Suprapubic skin (tissue), 4 donors: ENCODE measurements around the gene SECTM1. TPM values are rescaled to one million over a fixed set of nuclear protein-coding genes. Genes with fewer than 3 reads are reported as not detected.
"Not testable (repeated sequence)": the region's sequence is repeated elsewhere in the genome, so short reads cannot be mapped to it uniquely, and the experiment has no call there.

Experiments used
- DNase-seq, 2 donors: peaks; one replicate each; pipeline ENCODE4 v3.0.0-alpha.2; 2019; ENCODE audit warnings: low spot score in 2 of 2
- H3K27ac ChIP-seq: fragments of 200-600 bp; sonication (generic); one replicate; pipeline ENCODE4 v1.5.1; 2019
- H3K27me3 ChIP-seq: fragments of 200-600 bp; sonication (generic); one replicate; pipeline ENCODE4 v1.5.1; 2019
- H3K36me3 ChIP-seq: fragments of 200-600 bp; sonication (generic); one replicate; pipeline ENCODE4 v1.5.1; 2019
- H3K4me1 ChIP-seq: fragments of 200-600 bp; sonication (generic); one replicate; pipeline ENCODE4 v1.5.1; 2019
- H3K4me3 ChIP-seq: fragments of 200-600 bp; sonication (generic); one replicate; pipeline ENCODE4 v1.5.1; 2019; ENCODE audit warnings: mild to moderate bottlenecking
- H3K9me3 ChIP-seq: fragments of 200-600 bp; sonication (generic); one replicate; pipeline ENCODE4 v1.5.1; 2019
- EP300 ChIP-seq: sonication (generic); formaldehyde crosslinking; IDR thresholded peaks from one replicate; pipeline ENCODE4 v1.6.1; 2017; ENCODE audit warnings: antibody characterized with exemption
- POLR2A ChIP-seq, 2 donors: fragments of 450-650 bp; IDR thresholded peaks; one replicate each; pipeline ENCODE4 v1.6.1; 2017; ENCODE audit warnings: antibody characterized with exemption in 2 of 2, mild to moderate bottlenecking in 2 of 2, moderate library complexity in 2 of 2
- POLR2AphosphoS5 ChIP-seq, 3 donors: sonication (generic); formaldehyde crosslinking; IDR thresholded peaks; one replicate each; pipeline ENCODE4 v1.6.1; 2017; ENCODE audit warnings: antibody characterized with exemption in 3 of 3
- WGBS: methylation state at CpG from one replicate; pipeline ENCODE4 v1.1.5; 2018; 5-methylcytosine and 5-hydroxymethylcytosine counted together
- total RNA-seq, 4 donors: library from RNA; depleted of rRNA; stranded (reverse); fragments of >200 nt; gene quantifications; one replicate each; pipeline ENCODE4 v1.1.0, GENCODE V29; 2016
- TF ChIP-seq, protein P1 (sequence below), 2 donors: fragments of 200-600 bp in 1 of 2; fragments of 450-650 bp in 1 of 2; sonication (generic) in 1 of 2; IDR thresholded peaks; one replicate each; pipeline ENCODE4 v1.5.1; 2016 to 2019; ENCODE audit warnings: antibody characterized with exemption in 2 of 2, mild to moderate bottlenecking in 1 of 2, moderate library complexity in 1 of 2

The SECTM1 gene
- total RNA-seq, 4 donors from 2014 or later, result 9.5 to 37.8 (median 16.6) TPM

DNA sequence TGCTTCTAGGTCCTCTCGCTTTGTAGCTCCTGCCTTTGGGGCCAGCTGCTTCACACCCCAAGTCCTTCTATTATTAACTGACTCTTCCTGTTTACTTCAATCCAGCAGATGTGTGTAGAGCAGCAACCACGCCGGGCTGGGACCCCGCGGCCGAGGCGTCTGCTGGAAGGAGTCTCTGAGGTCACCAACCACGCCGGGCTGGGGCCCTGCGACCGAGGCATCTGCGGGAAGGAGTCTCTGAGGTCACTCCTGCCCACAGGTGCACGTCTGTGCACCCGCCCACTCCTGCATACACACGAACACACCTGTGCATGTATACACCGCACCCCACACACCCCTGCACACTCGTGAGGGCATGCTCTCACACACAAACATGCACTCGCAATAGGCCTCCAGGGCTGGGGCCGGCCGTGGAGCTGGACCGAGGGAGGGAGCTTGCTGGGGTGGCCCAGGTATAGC lies 17.7 kb upstream of the SECTM1 start:
- no peaks in the 10 kb centered on the region for H3K9me3 ChIP-seq
- DNase-seq, result no peak
- WGBS, result 70% methylated on average over 20 of the region's 21 CpGs
- peaks cover 21% of the 10 kb centered on the region for H3K4me1 ChIP-seq
- H3K27me3 ChIP-seq, result peaks cover 12% of the 10 kb centered on the region
- no peak overlapping the region for H3K27ac ChIP-seq
- TF ChIP-seq, protein P1, sequence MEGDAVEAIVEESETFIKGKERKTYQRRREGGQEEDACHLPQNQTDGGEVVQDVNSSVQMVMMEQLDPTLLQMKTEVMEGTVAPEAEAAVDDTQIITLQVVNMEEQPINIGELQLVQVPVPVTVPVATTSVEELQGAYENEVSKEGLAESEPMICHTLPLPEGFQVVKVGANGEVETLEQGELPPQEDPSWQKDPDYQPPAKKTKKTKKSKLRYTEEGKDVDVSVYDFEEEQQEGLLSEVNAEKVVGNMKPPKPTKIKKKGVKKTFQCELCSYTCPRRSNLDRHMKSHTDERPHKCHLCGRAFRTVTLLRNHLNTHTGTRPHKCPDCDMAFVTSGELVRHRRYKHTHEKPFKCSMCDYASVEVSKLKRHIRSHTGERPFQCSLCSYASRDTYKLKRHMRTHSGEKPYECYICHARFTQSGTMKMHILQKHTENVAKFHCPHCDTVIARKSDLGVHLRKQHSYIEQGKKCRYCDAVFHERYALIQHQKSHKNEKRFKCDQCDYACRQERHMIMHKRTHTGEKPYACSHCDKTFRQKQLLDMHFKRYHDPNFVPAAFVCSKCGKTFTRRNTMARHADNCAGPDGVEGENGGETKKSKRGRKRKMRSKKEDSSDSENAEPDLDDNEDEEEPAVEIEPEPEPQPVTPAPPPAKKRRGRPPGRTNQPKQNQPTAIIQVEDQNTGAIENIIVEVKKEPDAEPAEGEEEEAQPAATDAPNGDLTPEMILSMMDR (IDR thresholded peaks at IDR 0.05), result no peak
- no peak for TF ChIP-seq POLR2A (IDR thresholded peaks at IDR 0.05)
- TF ChIP-seq EP300, result no peak
- no peak for TF ChIP-seq POLR2AphosphoS5 (IDR thresholded peaks at IDR 0.05)
- H3K36me3 ChIP-seq, result no peaks in the 10 kb centered on the region
- no peak overlapping the region for H3K4me3 ChIP-seq

DNA sequence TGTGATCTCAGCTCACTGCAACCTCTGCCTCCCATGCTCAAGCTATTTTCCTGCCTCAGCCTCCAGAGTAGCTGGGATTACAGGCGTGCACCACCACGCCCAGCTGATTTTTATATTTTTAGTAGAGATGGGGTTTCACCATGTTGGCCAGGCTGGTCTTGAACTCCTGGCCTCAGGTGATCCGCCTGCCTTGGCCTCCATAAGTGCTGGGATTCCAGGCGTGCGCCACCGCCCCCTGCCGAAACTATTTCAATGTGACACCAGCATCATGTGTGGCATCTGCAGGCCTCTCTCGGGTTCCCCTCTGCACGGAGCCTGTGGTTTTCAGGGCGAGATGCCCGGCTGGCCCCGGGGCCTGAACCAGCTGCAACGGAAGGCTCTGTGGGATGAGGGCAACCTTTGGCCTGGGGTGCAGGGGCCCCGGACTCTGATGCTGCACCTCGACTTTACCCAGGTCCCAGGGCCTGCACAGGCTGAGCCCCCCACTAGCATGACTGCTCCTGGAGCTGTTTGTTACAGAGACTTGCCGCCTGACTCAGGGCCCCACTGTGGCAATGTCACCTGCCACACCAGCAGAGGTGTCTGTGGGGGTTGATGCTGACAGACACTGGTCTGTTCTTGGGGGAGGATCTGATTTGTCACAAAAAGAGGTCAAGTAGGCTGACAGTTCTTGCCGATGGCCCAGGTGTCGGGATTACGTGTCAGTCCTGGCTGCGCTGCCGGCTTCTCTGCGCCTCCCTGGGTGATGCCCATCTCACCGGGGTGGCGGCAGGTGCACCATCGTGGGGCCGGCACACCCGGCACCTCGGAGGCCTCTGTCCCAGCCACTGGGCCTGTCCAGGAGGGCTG lies 16.8 kb upstream of the SECTM1 start:
- TF ChIP-seq EP300 (no peak), POLR2A (IDR thresholded peaks at IDR 0.05) (no peak), POLR2AphosphoS5 (IDR thresholded peaks at IDR 0.05) (no peak)
- TF ChIP-seq, protein P1 (IDR thresholded peaks at IDR 0.05), result no peak
- H3K27me3 ChIP-seq, result peaks cover 6% of the 10 kb centered on the region
- H3K9me3 ChIP-seq, result no peaks in the 10 kb centered on the region
- H3K4me3 ChIP-seq, result no peak overlapping the region
- no peaks in the 10 kb centered on the region for H3K36me3 ChIP-seq
- H3K27ac ChIP-seq, result no peak overlapping the region
- 75% methylated on average over 20 of the region's 28 CpGs for WGBS
- H3K4me1 ChIP-seq, result peaks cover 21% of the 10 kb centered on the region
- DNase-seq, result no peak

DNA sequence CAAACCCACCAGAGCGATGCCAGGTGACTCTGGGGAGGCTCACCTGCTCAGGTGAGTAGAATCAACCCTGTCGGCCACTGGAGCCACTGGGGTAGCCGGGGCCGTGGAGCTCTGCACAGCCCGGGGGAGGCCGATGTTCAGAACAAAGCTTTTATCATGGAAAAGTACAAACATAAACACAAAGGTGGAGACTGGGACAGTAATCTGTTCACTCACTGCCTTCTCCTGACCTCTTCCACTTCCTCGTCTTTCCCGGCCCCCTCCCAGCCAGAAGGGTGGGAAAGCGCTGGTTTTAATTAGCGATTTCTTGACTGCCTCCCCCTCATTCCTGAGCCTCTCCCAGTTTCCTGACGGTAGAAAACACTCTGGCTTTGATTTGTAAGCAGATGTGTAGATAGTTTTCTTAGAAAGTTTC lies 15.7 kb upstream of the SECTM1 start:
- Histone ChIP-seq H3K27me3 (peaks cover 6% of the 10 kb centered on the region), H3K27ac (peak overlapping the region; percentile 7), H3K4me1 (peaks cover 21% of the 10 kb centered on the region), H3K4me3 (no peak overlapping the region), H3K36me3 (no peaks in the 10 kb centered on the region), H3K9me3 (no peaks in the 10 kb centered on the region)
- TF ChIP-seq POLR2AphosphoS5 (IDR thresholded peaks at IDR 0.05) (no peak), EP300 (no peak), POLR2A (IDR thresholded peaks at IDR 0.05) (no peak)
- TF ChIP-seq, protein P1 (IDR thresholded peaks at IDR 0.05), result no peak
- WGBS, result 58% methylated on average over 5 of the region's 11 CpGs
- no peak for DNase-seq

DNA sequence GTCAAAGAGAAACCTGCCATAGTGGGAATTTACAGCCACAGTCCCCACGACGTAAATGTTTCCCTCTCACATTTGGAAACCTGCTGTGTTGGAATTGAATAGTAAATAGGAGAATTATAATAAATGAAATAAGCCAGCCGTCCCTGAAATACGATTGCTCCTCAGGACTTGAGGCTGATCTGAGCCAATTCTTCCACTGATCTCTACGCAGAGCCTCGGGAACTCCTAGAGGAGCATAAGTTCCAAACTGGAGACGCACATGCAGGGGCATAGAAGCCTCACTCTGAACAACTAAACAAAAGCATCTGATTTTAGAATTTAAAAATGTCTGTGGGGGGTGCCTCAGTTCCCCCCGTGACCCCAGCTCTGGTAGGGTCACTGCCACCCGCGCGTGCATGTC lies 15.3 kb upstream of the SECTM1 start:
- H3K27ac ChIP-seq, result peak overlapping the region; percentile 7
- H3K4me3 ChIP-seq, result no peak overlapping the region
- H3K27me3 ChIP-seq, result peaks cover 6% of the 10 kb centered on the region
- H3K9me3 ChIP-seq, result no peaks in the 10 kb centered on the region
- peaks cover 21% of the 10 kb centered on the region for H3K4me1 ChIP-seq
- H3K36me3 ChIP-seq, result no peaks in the 10 kb centered on the region
- TF ChIP-seq, protein P1 (IDR thresholded peaks at IDR 0.05), result no peak
- TF ChIP-seq POLR2AphosphoS5 (IDR thresholded peaks at IDR 0.05) (no peak), EP300 (no peak), POLR2A (IDR thresholded peaks at IDR 0.05) (no peak)
- 55% methylated on average over 8 of the region's 11 CpGs for WGBS
- DNase-seq, result no peak

DNA sequence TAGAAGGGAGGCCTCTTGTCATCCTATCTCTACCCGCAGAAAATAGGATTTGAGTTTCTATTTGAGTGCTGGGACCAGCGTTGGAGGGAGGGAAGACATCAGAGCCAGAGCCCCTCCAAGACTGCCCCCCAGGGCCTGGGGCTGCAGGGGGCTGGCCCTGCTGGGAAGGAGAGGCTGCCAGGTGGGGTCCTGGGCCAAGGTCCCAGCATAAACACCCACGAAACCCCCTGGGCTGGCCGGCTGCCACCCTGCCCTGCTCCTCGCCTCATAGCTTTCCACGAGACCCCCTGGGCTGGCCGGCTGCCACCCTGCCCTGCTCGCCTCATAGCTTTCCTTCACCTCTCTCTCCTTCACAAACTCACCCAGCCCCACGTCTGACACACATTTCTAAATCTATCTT lies 14.9 kb upstream of the SECTM1 start:
- Histone ChIP-seq H3K9me3 (no peaks in the 10 kb centered on the region), H3K4me3 (no peak overlapping the region), H3K27me3 (peaks cover 2% of the 10 kb centered on the region), H3K36me3 (no peaks in the 10 kb centered on the region), H3K27ac (no peak overlapping the region), H3K4me1 (peaks cover 21% of the 10 kb centered on the region)
- no peak for DNase-seq
- TF ChIP-seq EP300 (no peak), POLR2A (IDR thresholded peaks at IDR 0.05) (no peak)
- TF ChIP-seq, protein P1 (IDR thresholded peaks at IDR 0.05), result no peak
- 79% methylated on average over 9 of the region's 9 CpGs for WGBS

DNA sequence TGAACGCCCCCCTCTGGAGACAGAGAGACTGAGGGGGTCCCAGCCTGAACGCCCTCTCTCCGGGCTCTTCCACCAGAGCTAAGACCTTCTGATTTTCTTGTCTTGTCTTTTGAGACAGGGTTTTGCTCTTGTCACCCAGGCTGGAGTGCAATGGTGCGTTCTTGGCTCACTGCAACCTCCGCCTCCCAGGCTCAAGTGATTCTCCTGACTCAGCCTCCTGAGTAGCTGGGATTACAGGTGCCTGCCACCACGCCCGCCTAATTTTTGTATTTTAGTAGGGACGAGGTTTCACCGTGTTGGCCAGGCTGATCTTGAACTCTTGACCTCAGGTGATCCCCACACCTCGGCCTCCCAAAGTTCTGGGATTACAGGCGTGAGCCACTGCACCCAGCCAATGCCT lies 14.4 kb upstream of the SECTM1 start:
- not testable (repeated sequence) for H3K4me3 ChIP-seq, H3K27ac ChIP-seq, H3K27me3 ChIP-seq, DNase-seq, H3K36me3 ChIP-seq, H3K9me3 ChIP-seq
- 85% methylated on average over 11 of the region's 11 CpGs for WGBS
- H3K4me1 ChIP-seq, result peaks cover 21% of the 10 kb centered on the region
